ENCODE results near the gene RYR2.

The RYR2 gene

GRCh38 chr1:237791592-237791991 lies 749.6 kb downstream of the RYR2 start:
- no peak overlapping the region for H3K4me3 ChIP-seq (ENCODE audit: low read depth, low read length)
- DNase-seq (ENCODE audit: low read depth, low spot score): no peak
- in situ Hi-C loops (cut with HindIII; ENCODE audit: low sequenced_read_pairs): no loop called here
- TF ChIP-seq CTCF (IDR thresholded peaks at IDR 0.05; ENCODE audit: low read depth, low read length): no peak

- DNase-seq (ENCODE audit: low read depth, low spot score): no peak
- no peak for TF ChIP-seq CTCF (IDR thresholded peaks at IDR 0.05; ENCODE audit: low read depth, low read length)
- in situ Hi-C loops (cut with HindIII; ENCODE audit: low sequenced_read_pairs): no loop called here
- H3K4me3 ChIP-seq (ENCODE audit: low read depth, low read length): no peak overlapping the region
These were observed 750.2 kb downstream of the RYR2 start for GRCh38 chr1:237792149-237792548.

- no peak for TF ChIP-seq CTCF (IDR thresholded peaks at IDR 0.05; ENCODE audit: low read depth, low read length)
- no peak overlapping the region for H3K4me3 ChIP-seq (ENCODE audit: low read depth, low read length)
- no peak for DNase-seq (ENCODE audit: low read depth, low spot score)
- in situ Hi-C loops (cut with HindIII; ENCODE audit: low sequenced_read_pairs): no loop called here
These were observed 750.7 kb downstream of the RYR2 start for GRCh38 chr1:237792726-237793125.

- in situ Hi-C loops (cut with HindIII; ENCODE audit: low sequenced_read_pairs): no loop called here
- no peak overlapping the region for H3K4me3 ChIP-seq (ENCODE audit: low read depth, low read length)
- DNase-seq (ENCODE audit: low read depth, low spot score): no peak
- no peak for TF ChIP-seq CTCF (IDR thresholded peaks at IDR 0.05; ENCODE audit: low read depth, low read length)
These were observed 752.1 kb downstream of the RYR2 start for GRCh38 chr1:237794071-237794470.

GRCh38 chr1:237795558-237795957 lies 753.6 kb downstream of the RYR2 start:
- TF ChIP-seq CTCF (IDR thresholded peaks at IDR 0.05; ENCODE audit: low read depth, low read length): no peak
- no peak overlapping the region for H3K4me3 ChIP-seq (ENCODE audit: low read depth, low read length)
- in situ Hi-C loops (cut with HindIII; ENCODE audit: low sequenced_read_pairs): no loop called here
- no peak for DNase-seq (ENCODE audit: low read depth, low spot score)

- no peak for DNase-seq (ENCODE audit: low read depth, low spot score)
- H3K4me3 ChIP-seq (ENCODE audit: low read depth, low read length): no peak overlapping the region
- peak; percentile 14 for TF ChIP-seq CTCF (IDR thresholded peaks at IDR 0.05; ENCODE audit: low read depth, low read length)
- in situ Hi-C loops (cut with HindIII; ENCODE audit: low sequenced_read_pairs): no loop called here
These were observed 757.9 kb downstream of the RYR2 start for GRCh38 chr1:237799762-237800474.

Data from astrocyte of the spinal cord (primary cell).